HepG2 (cell line): ENCODE data around the gene NFKBIA. TPM values are rescaled to one million over a fixed set of nuclear protein-coding genes. Genes with fewer than 3 reads are reported as not detected.
A peak's percentile ranks its signal among the peaks of the same experiment; 100 is the strongest.

Experiments
- GFI1 ChIP-seq: sonication (generic); formaldehyde crosslinking; IDR thresholded peaks from 2 replicates; pipeline ENCODE4 v1.5.0; 2020; ENCODE audit warnings: missing genetic modification reagents, mild to moderate bottlenecking, borderline replicate concordance
- IRF2 ChIP-seq: IDR thresholded peaks from 2 replicates; pipeline ENCODE4 v1.6.1; 2018; ENCODE audit warnings: missing genetic modification reagents, missing compliant biosample characterization
- ISX ChIP-seq: sonication (generic); formaldehyde crosslinking; conservative IDR thresholded peaks from 2 replicates; pipeline ENCODE4 v1.5.0; 2020; ENCODE audit warnings: missing genetic modification reagents
- KLF12 ChIP-seq: sonication (generic); formaldehyde crosslinking; IDR thresholded peaks from 2 replicates; pipeline ENCODE4 v1.4.0; 2020; ENCODE audit warnings: missing genetic modification reagents, borderline replicate concordance
- MYC ChIP-seq: sonication (generic); formaldehyde crosslinking; IDR thresholded peaks from 2 replicates; pipeline ENCODE4 v1.9.0; 2021; ENCODE audit warnings: missing genetic modification reagents, borderline replicate concordance
- NFRKB ChIP-seq: fragments of 450-650 bp; IDR thresholded peaks from 2 replicates; pipeline ENCODE4 v1.6.1; 2017
- RXRA ChIP-seq: sonication (generic); formaldehyde crosslinking; IDR thresholded peaks from 2 replicates; pipeline ENCODE4 v1.5.1; 2020; ENCODE audit warnings: missing genetic modification reagents
- ZBTB42 ChIP-seq: sonication (generic); formaldehyde crosslinking; IDR thresholded peaks from 2 replicates; pipeline ENCODE4 v1.5.0; 2020; ENCODE audit warnings: mild to moderate bottlenecking, missing genetic modification reagents
- ZFP41 ChIP-seq: sonication (generic); formaldehyde crosslinking; IDR thresholded peaks from 2 replicates; pipeline ENCODE4 v1.4.0; 2020; ENCODE audit warnings: mild to moderate bottlenecking, missing genetic modification reagents, borderline replicate concordance
- ZNF24 ChIP-seq: fragments of 450-650 bp; IDR thresholded peaks from 2 replicates; pipeline ENCODE4 v1.6.1; 2017; ENCODE audit warnings: antibody characterized with exemption, mild to moderate bottlenecking
- ZNF282 ChIP-seq: fragments of 450-650 bp; IDR thresholded peaks from 2 replicates; pipeline ENCODE4 v1.6.1; 2018; ENCODE audit not compliant: partially characterized antibody
- ZNF337 ChIP-seq: sonication (generic); formaldehyde crosslinking; IDR thresholded peaks from 2 replicates; pipeline ENCODE4 v1.5.1; 2020; ENCODE audit warnings: missing genetic modification reagents, low read depth, mild to moderate bottlenecking, borderline replicate concordance
- ZNF350 ChIP-seq: sonication (generic); formaldehyde crosslinking; IDR thresholded peaks from 2 replicates; pipeline ENCODE4 v1.4.0; 2020; ENCODE audit warnings: mild to moderate bottlenecking, low read depth, missing genetic modification reagents, borderline replicate concordance
- ZNF614 ChIP-seq: IDR thresholded peaks from 2 replicates; pipeline ENCODE4 v1.6.1; 2018; ENCODE audit warnings: missing biosample characterization, missing genetic modification reagents, inconsistent platforms, borderline replicate concordance
- ZNF709 ChIP-seq: sonication (generic); formaldehyde crosslinking; IDR thresholded peaks from 2 replicates; pipeline ENCODE4 v1.5.0; 2020; ENCODE audit warnings: mild to moderate bottlenecking, missing genetic modification reagents
- ZNF766 ChIP-seq: sonication (generic); formaldehyde crosslinking; IDR thresholded peaks from 2 replicates; pipeline ENCODE4 v1.5.0; 2020; ENCODE audit warnings: missing genetic modification reagents, borderline replicate concordance
- ZNF775 ChIP-seq: sonication (generic); formaldehyde crosslinking; IDR thresholded peaks from 2 replicates; pipeline ENCODE4 v1.4.0; 2020; ENCODE audit warnings: missing genetic modification reagents, mild to moderate bottlenecking, moderate library complexity, borderline replicate concordance
- polyA plus RNA-seq, 8 experiments: library from polyadenylated mRNA; depleted of rRNA in 3 of 8; stranded (reverse) in 7 of 8; unstranded in 1 of 8; fragments of >200 nt; fragmentation: Illumina TruSeq in 4 of 8; extraction: Trizol in 4 of 8; gene quantifications; 2 replicates each; pipeline versions ENCODE4 v1.2.1 to v1.2.3, GENCODE V29; 2011 to 2016; ENCODE audit warnings: low read depth in 4 of 8, missing spikeins in 1 of 8, mixed read lengths in 1 of 8; ENCODE audit not compliant: insufficient read depth in 1 of 8
- total RNA-seq, 5 experiments: library from RNA; depleted of rRNA; stranded (reverse); fragments of >200 nt; fragmentation: Illumina TruSeq; extraction: Trizol; gene quantifications; 2 replicates each; pipeline ENCODE4 v1.2.3, GENCODE V29; 2016; ENCODE audit warnings: low read depth in 1 of 5
- TF ChIP-seq, protein P1 (sequence below): sonication (generic); formaldehyde crosslinking; IDR thresholded peaks from 2 replicates; pipeline ENCODE4 v1.4.0; 2020; ENCODE audit warnings: mild to moderate bottlenecking, missing genetic modification reagents, borderline replicate concordance
- TF ChIP-seq, protein P2 (sequence below): sonication (generic); formaldehyde crosslinking; IDR thresholded peaks from 2 replicates; pipeline ENCODE4 v1.8.0; 2022; ENCODE audit warnings: missing genetic modification reagents, mild to moderate bottlenecking, inconsistent platforms, borderline replicate concordance
- TF ChIP-seq, protein P3 (sequence below): sonication (generic); formaldehyde crosslinking; IDR thresholded peaks from 2 replicates; pipeline ENCODE4 v1.4.0; 2020; ENCODE audit warnings: missing genetic modification reagents, mild to moderate bottlenecking, borderline replicate concordance

NFKBIA gene
- total and polyA plus RNA-seq, 2 of the 13 experiments (the other 11 are each of a cell fraction or from before 2014, with no cell fraction given) = 197 to 319 TPM

DNA sequence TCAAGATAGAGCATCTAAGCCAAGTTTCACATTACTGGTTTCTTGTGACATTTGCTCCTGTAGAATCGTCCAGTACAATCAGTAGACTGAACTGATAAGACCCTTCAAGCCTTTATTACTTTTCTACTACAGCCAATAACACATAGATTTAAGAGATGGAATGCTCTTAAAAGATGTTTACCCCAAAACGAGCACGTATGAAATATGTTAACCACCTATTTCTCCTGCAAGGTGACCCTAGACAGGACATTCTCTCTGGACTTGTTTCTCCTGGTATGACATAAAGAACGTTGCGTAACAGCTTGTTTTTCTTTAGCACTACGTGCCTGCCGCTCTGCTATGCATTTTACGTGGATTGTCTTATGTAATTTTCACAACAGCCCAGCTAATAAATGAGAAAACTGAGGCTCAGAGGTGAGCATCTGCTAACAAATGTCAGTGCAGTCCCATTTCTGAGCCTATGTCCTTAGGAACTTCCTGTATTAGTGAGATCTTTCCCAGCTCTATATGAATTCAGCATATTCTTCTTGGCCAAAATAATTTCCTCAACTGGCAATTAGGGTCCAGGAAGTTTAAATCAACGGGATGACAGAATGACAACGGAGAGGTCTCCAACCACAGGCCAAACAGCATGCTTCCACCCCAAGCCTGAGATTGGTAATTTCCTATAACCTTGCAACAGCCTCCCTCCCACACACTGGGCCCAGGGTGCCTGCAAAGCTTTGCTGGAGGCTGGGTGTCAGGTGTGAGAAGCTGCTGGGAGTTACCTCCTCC is 3.7 kb downstream of the NFKBIA start (continued):
- TF ChIP-seq, protein P1, sequence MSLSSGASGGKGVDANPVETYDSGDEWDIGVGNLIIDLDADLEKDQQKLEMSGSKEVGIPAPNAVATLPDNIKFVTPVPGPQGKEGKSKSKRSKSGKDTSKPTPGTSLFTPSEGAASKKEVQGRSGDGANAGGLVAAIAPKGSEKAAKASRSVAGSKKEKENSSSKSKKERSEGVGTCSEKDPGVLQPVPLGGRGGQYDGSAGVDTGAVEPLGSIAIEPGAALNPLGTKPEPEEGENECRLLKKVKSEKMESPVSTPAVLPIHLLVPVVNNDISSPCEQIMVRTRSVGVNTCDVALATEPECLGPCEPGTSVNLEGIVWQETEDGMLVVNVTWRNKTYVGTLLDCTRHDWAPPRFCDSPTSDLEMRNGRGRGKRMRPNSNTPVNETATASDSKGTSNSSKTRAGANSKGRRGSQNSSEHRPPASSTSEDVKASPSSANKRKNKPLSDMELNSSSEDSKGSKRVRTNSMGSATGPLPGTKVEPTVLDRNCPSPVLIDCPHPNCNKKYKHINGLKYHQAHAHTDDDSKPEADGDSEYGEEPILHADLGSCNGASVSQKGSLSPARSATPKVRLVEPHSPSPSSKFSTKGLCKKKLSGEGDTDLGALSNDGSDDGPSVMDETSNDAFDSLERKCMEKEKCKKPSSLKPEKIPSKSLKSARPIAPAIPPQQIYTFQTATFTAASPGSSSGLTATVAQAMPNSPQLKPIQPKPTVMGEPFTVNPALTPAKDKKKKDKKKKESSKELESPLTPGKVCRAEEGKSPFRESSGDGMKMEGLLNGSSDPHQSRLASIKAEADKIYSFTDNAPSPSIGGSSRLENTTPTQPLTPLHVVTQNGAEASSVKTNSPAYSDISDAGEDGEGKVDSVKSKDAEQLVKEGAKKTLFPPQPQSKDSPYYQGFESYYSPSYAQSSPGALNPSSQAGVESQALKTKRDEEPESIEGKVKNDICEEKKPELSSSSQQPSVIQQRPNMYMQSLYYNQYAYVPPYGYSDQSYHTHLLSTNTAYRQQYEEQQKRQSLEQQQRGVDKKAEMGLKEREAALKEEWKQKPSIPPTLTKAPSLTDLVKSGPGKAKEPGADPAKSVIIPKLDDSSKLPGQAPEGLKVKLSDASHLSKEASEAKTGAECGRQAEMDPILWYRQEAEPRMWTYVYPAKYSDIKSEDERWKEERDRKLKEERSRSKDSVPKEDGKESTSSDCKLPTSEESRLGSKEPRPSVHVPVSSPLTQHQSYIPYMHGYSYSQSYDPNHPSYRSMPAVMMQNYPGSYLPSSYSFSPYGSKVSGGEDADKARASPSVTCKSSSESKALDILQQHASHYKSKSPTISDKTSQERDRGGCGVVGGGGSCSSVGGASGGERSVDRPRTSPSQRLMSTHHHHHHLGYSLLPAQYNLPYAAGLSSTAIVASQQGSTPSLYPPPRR (CRISPR knock-in tag) = peak; percentile 46; the same call in 1 of the 2 replicates
- TF ChIP-seq ZNF709 (peak; percentile 6; the same call in 1 of the 2 replicates), ZBTB42 (no peak), ZNF614 (CRISPR knock-in tag) (peak; percentile 97), RXRA (CRISPR knock-in tag) (peak; percentile 38; the same call in 1 of the 2 replicates), ZFP41 (CRISPR knock-in tag) (0 out of 2 replicates have a peak, but pooled peaks have one; percentile 69), ZNF766 (CRISPR knock-in tag) (no peak), ISX (CRISPR knock-in tag) (no peak), GFI1 (CRISPR knock-in tag) (0 out of 2 replicates have a peak, but pooled peaks have one; percentile 56), IRF2 (CRISPR knock-in tag) (peak; percentile 80), ZNF350 (CRISPR knock-in tag) (peak; percentile 55; the same call in 1 of the 2 replicates), ZNF282 (no peak), MYC (CRISPR knock-in tag) (no peak), KLF12 (no peak), ZNF24 (no peak; the same call in 1 of the 2 replicates), ZNF775 (CRISPR knock-in tag) (peak; percentile 61; the same call in 1 of the 2 replicates), NFRKB (no peak), ZNF337 (no peak)
- TF ChIP-seq, protein P2, sequence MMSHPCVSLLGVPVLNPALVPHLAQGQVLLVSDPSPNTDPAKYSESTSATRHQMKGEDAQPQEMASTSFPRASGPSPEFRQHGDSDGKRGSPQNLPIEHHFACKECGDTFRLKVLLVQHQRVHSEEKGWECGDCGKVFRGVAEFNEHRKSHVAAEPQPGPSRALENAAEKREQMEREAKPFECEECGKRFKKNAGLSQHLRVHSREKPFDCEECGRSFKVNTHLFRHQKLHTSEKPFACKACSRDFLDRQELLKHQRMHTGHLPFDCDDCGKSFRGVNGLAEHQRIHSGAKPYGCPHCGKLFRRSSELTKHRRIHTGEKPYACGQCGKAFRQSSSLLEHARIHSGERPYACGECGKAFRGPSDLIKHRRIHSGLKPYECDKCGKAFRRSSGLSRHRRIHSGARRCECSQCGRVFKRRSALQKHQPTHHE (CRISPR knock-in tag) = peak; percentile 26; the same call in 1 of the 2 replicates
- TF ChIP-seq, protein P3, sequence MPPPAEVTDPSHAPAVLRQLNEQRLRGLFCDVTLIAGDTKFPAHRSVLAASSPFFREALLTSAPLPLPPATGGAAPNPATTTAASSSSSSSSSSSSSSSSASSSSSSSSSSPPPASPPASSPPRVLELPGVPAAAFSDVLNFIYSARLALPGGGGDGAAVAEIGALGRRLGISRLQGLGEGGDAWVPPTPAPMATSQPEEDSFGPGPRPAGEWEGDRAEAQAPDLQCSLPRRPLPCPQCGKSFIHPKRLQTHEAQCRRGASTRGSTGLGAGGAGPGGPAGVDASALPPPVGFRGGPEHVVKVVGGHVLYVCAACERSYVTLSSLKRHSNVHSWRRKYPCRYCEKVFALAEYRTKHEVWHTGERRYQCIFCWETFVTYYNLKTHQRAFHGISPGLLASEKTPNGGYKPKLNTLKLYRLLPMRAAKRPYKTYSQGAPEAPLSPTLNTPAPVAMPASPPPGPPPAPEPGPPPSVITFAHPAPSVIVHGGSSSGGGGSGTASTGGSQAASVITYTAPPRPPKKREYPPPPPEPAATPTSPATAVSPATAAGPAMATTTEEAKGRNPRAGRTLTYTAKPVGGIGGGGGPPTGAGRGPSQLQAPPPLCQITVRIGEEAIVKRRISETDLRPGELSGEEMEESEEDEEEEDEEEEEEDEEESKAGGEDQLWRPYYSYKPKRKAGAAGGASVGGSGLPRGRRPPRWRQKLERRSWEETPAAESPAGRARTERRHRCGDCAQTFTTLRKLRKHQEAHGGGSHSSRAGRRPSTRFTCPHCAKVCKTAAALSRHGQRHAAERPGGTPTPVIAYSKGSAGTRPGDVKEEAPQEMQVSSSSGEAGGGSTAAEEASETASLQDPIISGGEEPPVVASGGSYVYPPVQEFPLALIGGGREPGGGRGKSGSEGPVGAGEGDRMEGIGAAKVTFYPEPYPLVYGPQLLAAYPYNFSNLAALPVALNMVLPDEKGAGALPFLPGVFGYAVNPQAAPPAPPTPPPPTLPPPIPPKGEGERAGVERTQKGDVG = no peak; the same call in 1 of the 2 replicates
